GM12892 (cell line): ENCODE results near the gene CAAP1.

ENCODE experiments used
- POLR2A ChIP-seq: IDR thresholded peaks from 2 replicates; pipeline ENCODE4 v1.6.1; 2011; ENCODE audit warnings: low read depth, low read length, control low read depth
- POLR2AphosphoS5 ChIP-seq: IDR thresholded peaks from 2 replicates; pipeline ENCODE4 v1.6.1; 2011; ENCODE audit warnings: low read depth, low read length, control low read depth
- TAF1 ChIP-seq: IDR thresholded peaks from 2 replicates; pipeline ENCODE4 v1.6.1; 2011; ENCODE audit warnings: low read depth, mild to moderate bottlenecking, control low read depth, low read length, borderline replicate concordance

DNA sequence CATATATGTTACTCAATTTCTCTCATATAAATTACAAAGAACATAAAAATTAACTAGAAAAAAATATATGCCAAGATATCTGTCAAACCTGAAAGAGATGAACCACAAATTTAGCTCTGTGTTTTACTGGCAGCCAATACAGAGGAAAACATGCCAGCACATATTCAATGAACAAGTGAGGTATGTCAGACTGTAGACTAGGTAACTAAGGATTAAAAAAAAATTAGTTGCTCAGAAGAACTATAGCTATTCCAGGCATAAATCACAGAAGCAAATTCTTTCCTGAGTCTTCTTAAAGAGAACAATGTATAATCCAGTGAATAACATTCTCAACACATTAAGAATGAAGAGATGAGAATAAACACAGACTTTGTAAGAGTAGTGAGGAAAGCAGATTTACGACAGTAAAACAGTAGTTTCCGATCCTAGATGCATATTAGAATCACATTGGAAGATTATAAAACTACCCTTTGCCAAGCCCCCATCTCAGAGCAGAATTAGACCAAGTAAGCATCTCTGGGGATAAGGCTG is 20.6 kb upstream of the CAAP1 start:
- TF ChIP-seq POLR2A (no peak), POLR2AphosphoS5 (no peak), TAF1 (no peak)
